ENCODE results near the gene DCUN1D2. TPM values are rescaled to one million over a fixed set of nuclear protein-coding genes. Genes with fewer than 3 reads are reported as not detected.

DCUN1D2 gene
- total RNA-seq, 1 experiment from 2014 or later: 11.6 TPM

DNA sequence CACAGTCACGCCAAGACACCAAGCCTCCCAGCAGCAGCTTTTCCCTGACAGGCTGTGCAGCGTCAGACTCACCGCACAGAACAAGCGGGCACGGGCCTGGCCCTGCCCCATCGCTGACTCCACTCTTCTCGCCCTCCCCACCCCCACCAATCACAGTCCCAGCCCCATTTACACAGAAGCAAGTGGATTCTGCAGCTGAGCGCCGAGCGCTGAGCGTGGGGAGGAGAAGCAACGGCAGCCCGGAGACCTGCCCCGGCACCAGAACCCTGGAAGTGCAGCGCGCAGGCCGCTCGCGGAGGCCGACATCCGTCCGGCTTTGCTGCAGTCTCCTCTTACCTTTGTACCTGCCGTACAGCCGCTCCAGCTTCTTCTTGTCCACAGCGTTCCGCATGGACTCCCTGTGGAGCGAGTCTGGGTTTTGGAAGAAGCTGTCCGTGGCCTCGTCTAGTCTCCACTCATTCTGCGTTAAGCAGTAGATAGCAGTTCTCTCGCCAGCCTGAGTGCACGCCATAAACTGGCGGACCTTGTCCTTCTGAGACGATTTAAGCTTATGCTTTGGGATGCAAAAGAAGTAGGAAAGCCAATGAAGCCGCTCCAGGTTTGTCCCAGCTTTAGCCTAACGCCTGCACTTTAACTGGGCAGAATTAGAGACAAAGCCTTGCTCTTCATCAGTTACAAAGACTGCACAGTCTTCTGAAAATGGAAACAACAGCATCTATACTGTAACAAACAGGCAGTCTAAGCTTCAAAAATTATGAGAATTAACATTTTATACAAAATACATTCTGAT, 6.8 kb downstream of the DCUN1D2 start:
- ATAC-seq (no peak), DNase-seq (no peak)
- Histone ChIP-seq H3K9ac (ENCODE audit: low read length) (no peak overlapping the region), H4K20me1 (ENCODE audit: low read length) (peaks cover 13% of the 10 kb centered on the region; the same call in 1 of the 2 replicates), H3F3A (ENCODE audit: low read length, unreplicated experiment) (no peaks in the 10 kb centered on the region), H3K27ac (ENCODE audit: low read length) (no peak overlapping the region), H3K4me1 (ENCODE audit: insufficient read depth, low read length) (peaks cover 9% of the 10 kb centered on the region), H3K9me3 (ENCODE audit: low read length) (no peaks in the 10 kb centered on the region), H3K36me3 (ENCODE audit: low read depth, low read length) (no peaks in the 10 kb centered on the region; the same call in 1 of the 2 replicates), H3K4me3 (ENCODE audit: low read length) (no peak overlapping the region), H3K79me2 (ENCODE audit: low read length) (peaks cover 65% of the 10 kb centered on the region), H3K27me3 (ENCODE audit: low read length) (no peaks in the 10 kb centered on the region), H3K4me2 (ENCODE audit: low read length) (no peak overlapping the region), H2AFZ (ENCODE audit: low read length) (no peak overlapping the region), H3K9me2 (replicated peaks; ENCODE audit: low read length) (no peaks in the 10 kb centered on the region)
- no TSS peak for BruUV-seq (replicated peaks)
- intact Hi-C loops (cut with micrococcal nuclease): no loop called here
- POLR2A ChIA-PET (ENCODE audit: unreplicated experiment): no interaction called here
- TF ChIP-seq EZH2phosphoT487 (IDR thresholded peaks at IDR 0.05; ENCODE audit: borderline replicate concordance, low read length): no peak
- TF ChIP-seq, protein P1, sequence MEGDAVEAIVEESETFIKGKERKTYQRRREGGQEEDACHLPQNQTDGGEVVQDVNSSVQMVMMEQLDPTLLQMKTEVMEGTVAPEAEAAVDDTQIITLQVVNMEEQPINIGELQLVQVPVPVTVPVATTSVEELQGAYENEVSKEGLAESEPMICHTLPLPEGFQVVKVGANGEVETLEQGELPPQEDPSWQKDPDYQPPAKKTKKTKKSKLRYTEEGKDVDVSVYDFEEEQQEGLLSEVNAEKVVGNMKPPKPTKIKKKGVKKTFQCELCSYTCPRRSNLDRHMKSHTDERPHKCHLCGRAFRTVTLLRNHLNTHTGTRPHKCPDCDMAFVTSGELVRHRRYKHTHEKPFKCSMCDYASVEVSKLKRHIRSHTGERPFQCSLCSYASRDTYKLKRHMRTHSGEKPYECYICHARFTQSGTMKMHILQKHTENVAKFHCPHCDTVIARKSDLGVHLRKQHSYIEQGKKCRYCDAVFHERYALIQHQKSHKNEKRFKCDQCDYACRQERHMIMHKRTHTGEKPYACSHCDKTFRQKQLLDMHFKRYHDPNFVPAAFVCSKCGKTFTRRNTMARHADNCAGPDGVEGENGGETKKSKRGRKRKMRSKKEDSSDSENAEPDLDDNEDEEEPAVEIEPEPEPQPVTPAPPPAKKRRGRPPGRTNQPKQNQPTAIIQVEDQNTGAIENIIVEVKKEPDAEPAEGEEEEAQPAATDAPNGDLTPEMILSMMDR (conservative IDR thresholded peaks at IDR 0.05; ENCODE audit: low read depth, low read length): no peak
- no peak for TF ChIP-seq EZH2 (IDR thresholded peaks at IDR 0.05; ENCODE audit: low read length, unreplicated experiment)
- CTCF ChIA-PET: no interaction called here

DNA sequence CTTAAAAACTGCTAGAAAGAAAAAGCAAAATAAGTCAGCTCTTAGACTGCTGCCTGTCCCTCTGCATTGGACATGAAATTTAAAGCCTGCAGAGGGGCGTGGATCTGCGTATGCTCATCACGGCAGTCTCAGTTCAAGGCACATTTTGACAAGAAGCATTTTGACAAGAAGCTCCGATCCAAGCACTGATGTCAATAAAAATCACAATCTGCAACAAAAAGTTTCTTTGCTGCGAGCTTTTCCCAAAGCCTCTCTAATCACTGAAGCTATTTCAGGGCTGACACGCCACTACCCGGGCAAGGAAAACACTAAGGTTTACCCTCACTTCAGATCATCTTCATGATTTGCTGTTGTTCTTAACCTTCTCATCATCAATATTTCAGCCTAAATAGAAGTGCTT, 7.4 kb downstream of the DCUN1D2 start:
- Histone ChIP-seq H3F3A (ENCODE audit: low read length, unreplicated experiment) (no peaks in the 10 kb centered on the region), H3K36me3 (ENCODE audit: low read depth, low read length) (no peaks in the 10 kb centered on the region; the same call in 1 of the 2 replicates), H3K4me2 (ENCODE audit: low read length) (no peak overlapping the region), H3K9me2 (replicated peaks; ENCODE audit: low read length) (no peaks in the 10 kb centered on the region), H2AFZ (ENCODE audit: low read length) (no peak overlapping the region), H4K20me1 (ENCODE audit: low read length) (peaks cover 7% of the 10 kb centered on the region; the same call in 1 of the 2 replicates), H3K9ac (ENCODE audit: low read length) (no peak overlapping the region), H3K9me3 (ENCODE audit: low read length) (no peaks in the 10 kb centered on the region), H3K27me3 (ENCODE audit: low read length) (no peaks in the 10 kb centered on the region), H3K4me3 (ENCODE audit: low read length) (no peak overlapping the region), H3K79me2 (ENCODE audit: low read length) (peaks cover 59% of the 10 kb centered on the region), H3K4me1 (ENCODE audit: insufficient read depth, low read length) (peaks cover 2% of the 10 kb centered on the region; the same call in 1 of the 2 replicates), H3K27ac (ENCODE audit: low read length) (no peak overlapping the region)
- intact Hi-C loops (cut with micrococcal nuclease): no loop called here
- no peak for ATAC-seq
- CTCF ChIA-PET: no interaction called here
- no TSS peak for BruUV-seq (replicated peaks)
- no peak for DNase-seq
- POLR2A ChIA-PET (ENCODE audit: unreplicated experiment): no interaction called here
- TF ChIP-seq, protein P1 (conservative IDR thresholded peaks at IDR 0.05; ENCODE audit: low read depth, low read length): no peak
- TF ChIP-seq EZH2 (IDR thresholded peaks at IDR 0.05; ENCODE audit: low read length, unreplicated experiment): no peak
- TF ChIP-seq EZH2phosphoT487 (IDR thresholded peaks at IDR 0.05; ENCODE audit: borderline replicate concordance, low read length): no peak

DNA sequence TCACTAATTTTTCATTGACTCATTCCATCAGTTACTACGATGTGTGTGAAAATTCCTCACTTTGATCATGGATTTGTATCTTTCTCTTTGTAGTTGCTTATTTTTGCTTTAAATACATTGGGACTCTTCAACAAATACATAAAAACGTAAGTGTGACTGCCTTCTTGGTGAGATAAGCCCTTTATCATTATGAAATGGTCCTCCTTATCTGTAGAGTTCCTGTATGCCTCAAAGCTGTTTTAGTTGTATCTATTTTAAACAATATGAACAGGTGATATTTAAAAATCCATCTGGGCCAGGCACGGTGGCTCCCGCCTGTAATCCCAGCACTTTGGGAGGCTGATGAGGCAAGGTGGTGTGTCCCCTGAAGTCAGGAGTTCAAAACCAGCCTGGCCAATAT, 11.3 kb downstream of the DCUN1D2 start:
- H3K27me3 ChIP-seq (ENCODE audit: low read length): no peaks in the 10 kb centered on the region
- ChIA-PET POLR2A (ENCODE audit: unreplicated experiment) (no interaction called here), CTCF (no interaction called here)
- no peak overlapping the region for H3K27ac ChIP-seq (ENCODE audit: low read length)
- no peaks in the 10 kb centered on the region for H3F3A ChIP-seq (ENCODE audit: low read length, unreplicated experiment)
- no peak for ATAC-seq
- no TSS peak for BruUV-seq (replicated peaks)
- no peak overlapping the region for H3K4me3 ChIP-seq (ENCODE audit: low read length)
- no peak overlapping the region for H2AFZ ChIP-seq (ENCODE audit: low read length)
- H3K4me2 ChIP-seq (ENCODE audit: low read length): no peak overlapping the region
- TF ChIP-seq EZH2phosphoT487 (IDR thresholded peaks at IDR 0.05; ENCODE audit: borderline replicate concordance, low read length) (no peak), EZH2 (IDR thresholded peaks at IDR 0.05; ENCODE audit: low read length, unreplicated experiment) (no peak)
- TF ChIP-seq, protein P1 (conservative IDR thresholded peaks at IDR 0.05; ENCODE audit: low read depth, low read length): no peak
- peaks cover 20% of the 10 kb centered on the region for H3K79me2 ChIP-seq (ENCODE audit: low read length)
- no peaks in the 10 kb centered on the region for H3K9me2 ChIP-seq (replicated peaks; ENCODE audit: low read length)
- H3K9ac ChIP-seq (ENCODE audit: low read length): no peak overlapping the region
- no peaks in the 10 kb centered on the region for H4K20me1 ChIP-seq (ENCODE audit: low read length)
- H3K4me1 ChIP-seq (ENCODE audit: insufficient read depth, low read length): no peaks in the 10 kb centered on the region
- no peaks in the 10 kb centered on the region; the same call in 1 of the 2 replicates for H3K36me3 ChIP-seq (ENCODE audit: low read depth, low read length)
- no peak for DNase-seq
- intact Hi-C loops (cut with micrococcal nuclease): no loop called here
- no peaks in the 10 kb centered on the region for H3K9me3 ChIP-seq (ENCODE audit: low read length)

All from PC-3 (cell line).